Naive thymus-derived CD4-positive, alpha-beta T cell (primary cell): ENCODE measurements around the gene DLG2. TPM values are rescaled to one million over a fixed set of nuclear protein-coding genes. Genes with fewer than 3 reads are reported as not detected.

ENCODE experiments used
- ATAC-seq: fragments of 150-1000 bp; cut with Tn5 transposase; 2 replicates; pipeline ENCODE4 v1.10.0; 2021; ENCODE audit warnings: mild to moderate bottlenecking, moderate library complexity
- CTCF ChIA-PET: fragments of 350-600 bp; sonication (Branson Sonifier 250); formaldehyde crosslinking; loops from one replicate; lab custom pipeline; 2021; ENCODE audit warnings: antibody characterized with exemption; lab: Charles Lee
- POLR2A ChIA-PET: fragments of 350-600 bp; sonication (Branson Sonifier 250); formaldehyde crosslinking; loops from one replicate; lab custom pipeline; 2021; ENCODE audit warnings: antibody characterized with exemption, inconsistent platforms; lab: Charles Lee
- DNase-seq, 9 donors: peaks; one replicate each; pipeline versions ENCODE4 v3.0.0 to v3.0.0-alpha.2; 2020 to 2022; ENCODE audit warnings: mixed read lengths in 1 of 9
- H3K27ac ChIP-seq: one replicate; pipeline ENCODE4 v1.7.0; 2013; ENCODE audit warnings: mild to moderate bottlenecking, low read depth, low read length, moderate library complexity
- H3K27me3 ChIP-seq, 2 donors: one replicate each; pipeline ENCODE4 v1.7.0; 2013; ENCODE audit warnings: low read length in 2 of 2, mild to moderate bottlenecking in 2 of 2, moderate library complexity in 2 of 2; ENCODE audit not compliant: control insufficient read depth in 2 of 2, insufficient read depth in 2 of 2
- H3K36me3 ChIP-seq, 3 experiments: 1 replicate in 2 of 3; 2 replicates in 1 of 3; pipeline ENCODE4 v1.7.0; 2013; ENCODE audit warnings: low read length in 3 of 3, mild to moderate bottlenecking in 3 of 3, moderate library complexity in 1 of 3; ENCODE audit not compliant: insufficient read depth in 3 of 3, control insufficient read depth in 2 of 3
- H3K4me1 ChIP-seq, 2 donors: one replicate each; pipeline ENCODE4 v1.7.0; 2013; ENCODE audit warnings: low read length in 2 of 2, mild to moderate bottlenecking in 2 of 2, moderate library complexity in 1 of 2; ENCODE audit not compliant: control insufficient read depth in 2 of 2, insufficient read depth in 2 of 2
- H3K4me3 ChIP-seq: 2 replicates; pipeline ENCODE4 v1.7.0; 2013; ENCODE audit warnings: mild to moderate bottlenecking, low read length
- H3K9me3 ChIP-seq, 3 experiments: 1 replicate in 2 of 3; 2 replicates in 1 of 3; pipeline ENCODE4 v1.7.0; 2013; ENCODE audit warnings: low read length in 3 of 3; ENCODE audit not compliant: control insufficient read depth in 2 of 3
- H3K27ac Mint-ChIP-seq, 9 donors: one replicate each; pipeline ENCODE4 v1.8.0; 2020 to 2022; ENCODE audit warnings: mixed read lengths in 9 of 9, mild to moderate bottlenecking in 8 of 9, moderate library complexity in 5 of 9, inconsistent platforms in 2 of 9
- H3K27me3 Mint-ChIP-seq, 5 donors: one replicate each; pipeline ENCODE4 v1.8.0; 2021 to 2022; ENCODE audit warnings: mixed read lengths in 5 of 5, mild to moderate bottlenecking in 1 of 5
- H3K36me3 Mint-ChIP-seq, 5 donors: one replicate each; pipeline ENCODE4 v1.8.0; 2020 to 2022; ENCODE audit warnings: mixed read lengths in 5 of 5, mild to moderate bottlenecking in 3 of 5, inconsistent platforms in 1 of 5
- H3K4me1 Mint-ChIP-seq, 7 donors: one replicate each; pipeline ENCODE4 v1.8.0; 2020 to 2022; ENCODE audit warnings: mixed read lengths in 7 of 7, mild to moderate bottlenecking in 3 of 7, inconsistent platforms in 1 of 7
- H3K4me3 Mint-ChIP-seq, 10 donors: one replicate each; pipeline ENCODE4 v1.8.0; 2020 to 2022; ENCODE audit warnings: mild to moderate bottlenecking in 10 of 10, mixed read lengths in 10 of 10, moderate library complexity in 6 of 10, inconsistent platforms in 2 of 10
- H3K9me3 Mint-ChIP-seq, 11 donors: one replicate each; pipeline ENCODE4 v1.8.0; 2020 to 2022; ENCODE audit warnings: mixed read lengths in 11 of 11, mild to moderate bottlenecking in 4 of 11, inconsistent platforms in 1 of 11, moderate library complexity in 1 of 11
- intact Hi-C, 2 donors: fragments of 100-400 bp; cut with micrococcal nuclease; formaldehyde crosslinking; loops; one replicate each; pipeline ENCODE4 v1.15.1; 2023
- polyA plus RNA-seq, 2 donors: library from polyadenylated mRNA; unstranded; fragments of 300-500 nt; fragmentation: Illumina TruSeq; gene quantifications; one replicate each; pipeline ENCODE4 v1.2.3, GENCODE V29; 2021
- total RNA-seq, 6 experiments: library from RNA in 5 of 6; stranded (reverse) in 5 of 6; gene quantifications; 1 replicate in 5 of 6; 2 replicates in 1 of 6; pipeline ENCODE4 v1.2.3 and lab custom pipeline; 2021 to 2026

The DLG2 gene
- total and polyA plus RNA-seq, 7 experiments from 2014 or later, result 0.64 to 6.1 (median 3.7) TPM

DNA sequence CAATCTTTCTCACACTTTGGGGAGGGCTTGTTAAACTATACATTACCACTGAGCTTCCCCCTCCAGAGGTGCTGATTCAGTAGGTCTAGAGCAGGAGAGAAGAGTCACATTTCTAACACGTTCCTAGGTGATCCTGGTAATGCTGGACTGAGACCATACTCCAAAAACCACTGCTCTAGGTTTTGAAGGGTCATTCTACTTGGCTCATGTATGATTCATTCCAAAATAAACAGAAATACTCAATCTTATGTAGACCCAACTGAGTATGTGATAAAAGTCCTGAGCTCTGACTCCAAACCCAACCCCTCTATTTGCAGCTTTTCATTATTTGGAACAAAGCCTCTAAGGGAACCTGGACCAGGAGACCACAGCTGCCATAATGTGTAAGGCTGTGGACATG, 1558.1 kb downstream of the DLG2 start:
- Histone ChIP-seq H3K27ac (no peak overlapping the region), H3K36me3 (no peaks in the 10 kb centered on the region), H3K9me3 (no peaks in the 10 kb centered on the region), H3K27me3 (no peaks in the 10 kb centered on the region), H3K4me3 (no peak overlapping the region), H3K4me1 (no peaks in the 10 kb centered on the region)
- Mint-ChIP-seq H3K27me3 (no peaks in the 10 kb centered on the region), H3K4me1 (no peaks in the 10 kb centered on the region), H3K9me3 (peaks cover 0 to 23% (median 5%) of the 10 kb centered on the region in 11 donors), H3K36me3 (no peaks in the 10 kb centered on the region), H3K4me3 (no peak overlapping the region), H3K27ac (no peak overlapping the region)
- no peak for DNase-seq
- intact Hi-C loops, result no loop called here
- ATAC-seq, result no peak
- ChIA-PET CTCF (no interaction called here), POLR2A (no interaction called here)

DNA sequence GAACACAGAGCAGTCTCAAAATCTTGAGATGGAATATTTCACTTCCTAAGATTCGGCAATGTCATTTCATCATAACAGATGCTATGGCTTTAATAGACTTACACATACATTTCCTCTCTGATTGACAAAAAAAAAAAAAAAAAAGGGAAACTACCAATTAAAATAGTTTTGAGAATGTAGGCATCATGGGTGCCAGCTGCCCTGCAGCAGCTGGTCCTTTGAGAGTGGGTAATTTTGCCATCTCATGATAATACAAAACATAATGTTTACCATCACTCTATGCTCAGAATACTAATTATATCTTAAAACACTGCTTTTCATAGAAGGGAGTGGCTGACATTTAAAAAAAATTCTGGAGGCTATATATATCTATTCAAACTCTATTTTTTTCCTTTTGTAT, 1565.4 kb downstream of the DLG2 start:
- Histone ChIP-seq H3K4me3 (no peak overlapping the region), H3K36me3 (no peaks in the 10 kb centered on the region), H3K4me1 (no peaks in the 10 kb centered on the region), H3K27me3 (no peaks in the 10 kb centered on the region), H3K9me3 (no peaks in the 10 kb centered on the region), H3K27ac (no peak overlapping the region)
- no peaks in the 10 kb centered on the region for H3K4me1 Mint-ChIP-seq
- ChIA-PET CTCF (no interaction called here), POLR2A (no interaction called here)
- intact Hi-C loops, result no loop called here
- H3K27me3 Mint-ChIP-seq, result no peaks in the 10 kb centered on the region
- no peak for ATAC-seq
- no peak overlapping the region for H3K4me3 Mint-ChIP-seq
- DNase-seq, result no peak
- peaks cover 0 to 19% (median 3%) of the 10 kb centered on the region in 11 donors for H3K9me3 Mint-ChIP-seq
- H3K36me3 Mint-ChIP-seq, result no peaks in the 10 kb centered on the region
- no peak overlapping the region for H3K27ac Mint-ChIP-seq

DNA sequence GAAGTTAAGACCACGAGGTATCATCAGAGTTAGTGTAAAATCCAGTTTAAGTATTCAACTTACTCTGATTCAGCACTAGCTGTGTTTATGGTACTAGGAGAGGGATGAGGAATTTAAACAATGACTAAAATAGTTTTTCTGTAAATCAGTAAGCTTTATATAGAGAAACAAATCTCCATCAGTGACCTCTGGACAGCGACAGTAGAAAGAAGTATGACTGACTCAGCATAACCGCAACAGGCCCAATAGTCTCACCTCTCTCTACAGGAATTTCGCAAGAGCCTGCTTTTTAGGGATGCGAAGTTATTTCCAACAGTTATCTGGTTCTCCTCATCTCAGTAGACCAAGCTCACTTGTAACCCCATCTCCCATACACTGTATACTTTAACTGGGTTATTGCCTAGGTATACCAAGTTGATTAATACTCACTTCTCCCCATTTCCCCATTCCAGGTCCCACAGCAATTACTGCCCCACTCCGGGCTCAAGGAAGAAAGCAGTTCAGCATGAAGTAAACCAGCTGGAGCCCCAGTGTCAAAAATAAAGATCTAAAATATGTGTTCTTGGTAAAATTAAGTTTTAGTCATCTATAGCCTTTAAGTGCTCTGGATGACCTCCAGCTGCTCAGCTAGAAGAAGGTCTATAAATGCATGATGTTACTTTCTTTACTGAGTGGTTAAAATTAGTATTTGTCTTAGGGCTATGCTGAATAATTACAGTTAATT, 1570.3 kb downstream of the DLG2 start:
- intact Hi-C loops, result no loop called here
- H3K9me3 ChIP-seq, result no peaks in the 10 kb centered on the region
- CTCF ChIA-PET, result no interaction called here
- Mint-ChIP-seq H3K9me3 (peaks cover 0 to 20% (median 11%) of the 10 kb centered on the region in 11 donors), H3K4me1 (no peaks in the 10 kb centered on the region), H3K27ac (no peak overlapping the region), H3K27me3 (no peaks in the 10 kb centered on the region), H3K36me3 (peaks cover 0 to 3% (median 0%) of the 10 kb centered on the region in 5 donors), H3K4me3 (no peak overlapping the region)
- no peaks in the 10 kb centered on the region for H3K36me3 ChIP-seq
- POLR2A ChIA-PET, result no interaction called here
- H3K4me1 ChIP-seq, result no peaks in the 10 kb centered on the region
- no peaks in the 10 kb centered on the region for H3K27me3 ChIP-seq
- H3K4me3 ChIP-seq, result no peak overlapping the region
- ATAC-seq, result no peak
- H3K27ac ChIP-seq, result no peak overlapping the region
- no peak for DNase-seq

DNA sequence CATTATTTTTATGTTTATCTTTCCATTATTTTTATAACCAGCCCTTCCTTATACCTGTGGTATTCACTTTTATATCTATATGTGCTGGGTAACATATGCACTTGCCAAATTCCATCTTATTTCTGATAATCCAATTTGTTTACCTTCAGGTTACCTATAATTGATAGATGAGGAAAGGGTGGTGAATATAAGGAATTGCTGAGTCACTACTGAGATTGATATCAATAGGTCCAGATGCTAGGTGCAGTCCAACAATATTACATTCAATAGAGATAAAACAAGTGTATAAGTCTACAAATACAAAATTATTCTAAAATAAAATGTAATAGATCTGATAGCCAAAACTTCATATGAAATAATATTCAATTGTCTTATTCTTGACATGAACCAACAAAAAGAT, 1582.0 kb downstream of the DLG2 start:
- Histone ChIP-seq H3K27ac (no peak overlapping the region), H3K4me3 (no peak overlapping the region), H3K4me1 (no peaks in the 10 kb centered on the region), H3K36me3 (no peaks in the 10 kb centered on the region), H3K9me3 (no peaks in the 10 kb centered on the region), H3K27me3 (no peaks in the 10 kb centered on the region)
- ChIA-PET POLR2A (no interaction called here), CTCF (no interaction called here)
- Mint-ChIP-seq H3K27ac (no peak overlapping the region), H3K36me3 (peaks cover 0 to 5% (median 0%) of the 10 kb centered on the region in 5 donors), H3K27me3 (no peaks in the 10 kb centered on the region), H3K9me3 (peaks cover 7 to 34% (median 17%) of the 10 kb centered on the region in 11 donors), H3K4me3 (no peak overlapping the region), H3K4me1 (no peaks in the 10 kb centered on the region)
- DNase-seq (no peak), ATAC-seq (no peak)
- intact Hi-C loops, result loop anchor here in 1 of 2 donors (10.0 kb wide), 1 partner anchor 60 kb away; no protein-coding TSS in a partner anchor

DNA sequence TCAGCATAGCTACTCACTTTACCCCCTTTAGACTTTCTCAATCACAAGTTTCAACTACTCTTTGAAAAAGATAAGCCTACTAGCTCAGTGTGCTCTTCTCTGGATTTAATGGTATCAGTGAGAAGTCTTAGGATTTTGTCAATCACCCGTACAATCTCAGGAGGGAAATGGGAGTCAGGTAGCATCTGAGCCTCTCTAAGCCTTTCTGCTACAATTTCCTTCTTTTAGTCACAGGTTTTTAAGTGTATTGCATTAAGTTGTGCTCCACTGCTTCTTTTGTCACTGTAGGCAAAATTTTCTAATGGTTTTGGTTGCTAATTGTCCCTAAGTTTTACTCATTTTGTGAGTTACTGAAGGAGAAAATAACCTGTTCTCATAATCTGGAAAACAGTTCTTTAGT, 1582.4 kb downstream of the DLG2 start:
- no peaks in the 10 kb centered on the region for H3K9me3 ChIP-seq
- no peak overlapping the region for H3K27ac ChIP-seq
- H3K27me3 ChIP-seq, result no peaks in the 10 kb centered on the region
- peaks cover 0 to 3% (median 0%) of the 10 kb centered on the region in 5 donors for H3K36me3 Mint-ChIP-seq
- ATAC-seq (no peak), DNase-seq (no peak)
- no peaks in the 10 kb centered on the region for H3K27me3 Mint-ChIP-seq
- H3K4me1 ChIP-seq, result no peaks in the 10 kb centered on the region
- no peak overlapping the region for H3K4me3 Mint-ChIP-seq
- CTCF ChIA-PET, result no interaction called here
- H3K4me3 ChIP-seq, result no peak overlapping the region
- no peak overlapping the region for H3K27ac Mint-ChIP-seq
- POLR2A ChIA-PET, result no interaction called here
- H3K36me3 ChIP-seq, result no peaks in the 10 kb centered on the region
- intact Hi-C loops, result loop anchor here in 1 of 2 donors (10.0 kb wide), 1 partner anchor 60 kb away; no protein-coding TSS in a partner anchor
- H3K9me3 Mint-ChIP-seq, result peaks cover 5 to 30% (median 12%) of the 10 kb centered on the region in 11 donors
- no peaks in the 10 kb centered on the region for H3K4me1 Mint-ChIP-seq

DNA sequence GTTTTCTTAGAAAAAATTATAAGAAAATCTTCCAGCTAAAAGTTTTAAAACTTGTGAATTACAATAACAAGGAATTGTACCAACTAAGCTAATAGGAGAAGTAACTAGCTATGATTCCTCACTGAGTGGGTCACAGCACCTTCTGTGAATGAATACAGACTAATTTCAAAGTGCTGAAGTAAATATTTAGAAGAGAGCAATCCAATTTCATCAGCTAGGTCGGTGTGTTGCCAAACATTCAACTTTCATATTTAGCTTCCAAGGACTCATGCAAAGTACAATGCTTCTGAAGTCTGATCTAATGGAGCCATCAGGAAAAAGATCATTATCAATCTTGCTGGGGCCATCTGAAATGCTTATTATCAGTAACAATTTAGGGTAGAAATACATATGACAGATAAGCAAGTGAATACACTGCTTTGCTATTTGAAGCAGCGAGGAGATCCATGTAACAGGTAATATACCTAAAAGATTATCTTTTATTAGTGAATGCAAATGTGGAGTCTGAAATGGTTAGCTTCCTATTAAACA, 1590.4 kb downstream of the DLG2 start:
- POLR2A ChIA-PET, result no interaction called here
- H3K27ac ChIP-seq, result no peak overlapping the region
- CTCF ChIA-PET, result no interaction called here
- ATAC-seq (no peak), DNase-seq (no peak)
- no peaks in the 10 kb centered on the region for H3K36me3 ChIP-seq
- no peaks in the 10 kb centered on the region for H3K4me1 ChIP-seq
- H3K27me3 ChIP-seq, result no peaks in the 10 kb centered on the region
- Mint-ChIP-seq H3K27me3 (no peaks in the 10 kb centered on the region), H3K27ac (no peak overlapping the region), H3K4me1 (no peaks in the 10 kb centered on the region), H3K4me3 (no peak overlapping the region), H3K9me3 (peaks cover 5 to 32% (median 16%) of the 10 kb centered on the region in 11 donors), H3K36me3 (no peaks in the 10 kb centered on the region)
- H3K9me3 ChIP-seq, result no peaks in the 10 kb centered on the region
- no peak overlapping the region for H3K4me3 ChIP-seq
- intact Hi-C loops, result no loop called here

DNA sequence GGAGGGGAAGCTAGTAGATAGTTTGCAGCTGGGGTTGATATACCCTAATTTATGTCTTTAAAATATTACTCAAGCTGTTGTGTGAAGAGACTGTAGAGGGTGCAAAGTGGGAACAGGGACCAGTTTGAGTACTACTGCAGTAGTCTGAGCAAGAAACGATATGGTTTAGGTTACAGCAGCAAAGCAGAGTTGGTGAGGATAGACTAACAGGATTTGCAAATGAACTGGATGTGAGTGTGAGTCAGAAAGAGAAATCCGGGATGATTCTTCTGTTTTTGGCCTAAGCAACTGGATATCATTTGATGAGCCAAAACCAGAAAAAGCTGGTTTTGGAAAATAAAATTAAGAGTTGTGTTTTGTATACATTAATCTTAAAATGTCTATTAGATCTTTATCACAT, 1591.5 kb downstream of the DLG2 start:
- no peaks in the 10 kb centered on the region for H3K27me3 ChIP-seq
- ATAC-seq, result no peak
- no peaks in the 10 kb centered on the region for H3K4me1 Mint-ChIP-seq
- intact Hi-C loops, result no loop called here
- H3K4me3 ChIP-seq, result no peak overlapping the region
- no peak overlapping the region for H3K4me3 Mint-ChIP-seq
- H3K9me3 ChIP-seq, result no peaks in the 10 kb centered on the region
- no peaks in the 10 kb centered on the region for H3K36me3 ChIP-seq
- ChIA-PET CTCF (no interaction called here), POLR2A (no interaction called here)
- DNase-seq, result no peak
- H3K36me3 Mint-ChIP-seq, result no peaks in the 10 kb centered on the region
- H3K27me3 Mint-ChIP-seq, result no peaks in the 10 kb centered on the region
- no peak overlapping the region for H3K27ac ChIP-seq
- H3K9me3 Mint-ChIP-seq, result peaks cover 4 to 42% (median 17%) of the 10 kb centered on the region in 11 donors
- no peak overlapping the region for H3K27ac Mint-ChIP-seq
- no peaks in the 10 kb centered on the region for H3K4me1 ChIP-seq
